HepG2 (cell line): ENCODE data around the gene RBM43. TPM values are rescaled to one million over a fixed set of nuclear protein-coding genes. Genes with fewer than 3 reads are reported as not detected.

Experiments used
- ATAC-seq: fragments of 200-7000 bp; cut with Tn5 transposase; 3 replicates; pipeline ENCODE4 v1.9.1; 2020; ENCODE audit warnings: mild to moderate bottlenecking, moderate library complexity
- BruUV-seq: library from RNA; stranded (reverse); fragments of 400-500 nt; replicated peaks from 2 replicates; lab custom pipeline; 2021; lab: Mats Ljungman, UMichigan
- CTCF ChIA-PET: fragments of 300-600 bp; formaldehyde crosslinking; extraction: SDS; loops from one replicate; lab custom pipeline; 2021; ENCODE audit warnings: low total read pairs, inconsistent platforms, low intra/inter-chr PET ratio; lab: Yijun Ruan, JAX
- POLR2A ChIA-PET: fragments of 350-600 bp; sonication (Branson Sonifier 250); formaldehyde crosslinking; loops from one replicate; lab custom pipeline; 2020; ENCODE audit warnings: antibody characterized with exemption, inconsistent platforms; lab: Yijun Ruan, JAX
- DNase-seq: peaks from one replicate; pipeline ENCODE4 v3.0.0-alpha.2; 2015; ENCODE audit warnings: low spot score
- FAIRE-seq: peaks from 3 replicates; lab custom pipeline; 2011; peaks lifted over from hg19 to GRCh38; lab: Jason Lieb, UNC
- H2AFZ ChIP-seq: one replicate; pipeline ENCODE4 v1.6.1; 2011; ENCODE audit warnings: low read length, inconsistent platforms
- H3K27ac ChIP-seq: fragments of 300-600 bp; 3 replicates; pipeline ENCODE4 v1.8.0; 2011; ENCODE audit warnings: mixed run types, mild to moderate bottlenecking, mixed read lengths, low read length, inconsistent platforms; ENCODE audit not compliant: insufficient read depth; ENCODE audit errors: extremely low read length
- H3K27me3 ChIP-seq, 2 experiments: fragments of 200-600 bp in 1 of 2; 2 replicates in 1 of 2; 3 replicates in 1 of 2; pipeline versions ENCODE4 v1.6.0 to v1.8.0; 2011; ENCODE audit warnings: low read length in 2 of 2, mild to moderate bottlenecking in 2 of 2, moderate library complexity in 2 of 2, inconsistent platforms in 1 of 2; ENCODE audit not compliant: insufficient read depth in 2 of 2, control insufficient read depth in 1 of 2
- H3K36me3 ChIP-seq, 2 experiments: fragments of 200-600 bp in 1 of 2; replicated peaks in 1 of 2; 2 replicates in 1 of 2; 3 replicates in 1 of 2; pipeline versions ENCODE4 v1.5.1 to v1.8.0; 2011; ENCODE audit warnings: low read length in 2 of 2, inconsistent platforms in 1 of 2; ENCODE audit not compliant: insufficient read depth in 2 of 2, control insufficient read depth in 1 of 2
- H3K4me1 ChIP-seq: 2 replicates; pipeline ENCODE4 v1.5.1; 2012; ENCODE audit warnings: low read length, inconsistent platforms; ENCODE audit not compliant: insufficient read depth
- H3K4me2 ChIP-seq: 2 replicates; pipeline ENCODE4 v1.6.0; 2011; ENCODE audit warnings: low read depth, low read length, inconsistent platforms
- H3K4me3 ChIP-seq, 3 experiments: fragments of 200-600 bp in 1 of 3; sonication (generic), shearing (Covaris generic) in 1 of 3; replicated peaks in 1 of 3; 2 replicates each; pipeline ENCODE4 v1.5.1; 2011 to 2016; ENCODE audit warnings: low read length in 3 of 3, inconsistent platforms in 2 of 3, low read depth in 2 of 3, mild to moderate bottlenecking in 2 of 3, control low read depth in 1 of 3, mixed read lengths in 1 of 3; ENCODE audit not compliant: insufficient read depth in 1 of 3
- H3K79me2 ChIP-seq: one replicate; pipeline ENCODE4 v1.6.1; 2011; ENCODE audit warnings: low read length, inconsistent platforms; ENCODE audit not compliant: insufficient read depth
- H3K9ac ChIP-seq: 2 replicates; pipeline ENCODE4 v1.6.0; 2011; ENCODE audit warnings: mild to moderate bottlenecking, low read depth, low read length, inconsistent platforms; ENCODE audit not compliant: insufficient read depth
- H3K9me3 ChIP-seq: 2 replicates; pipeline ENCODE4 v1.5.1; 2012; ENCODE audit warnings: mild to moderate bottlenecking, low read length
- H4K20me1 ChIP-seq: 2 replicates; pipeline ENCODE4 v1.6.0; 2011; ENCODE audit warnings: inconsistent platforms, mild to moderate bottlenecking, low read length, moderate library complexity; ENCODE audit not compliant: insufficient read depth
- BORCS8-MEF2B ChIP-seq: sonication (generic); formaldehyde crosslinking; IDR thresholded peaks from 2 replicates; pipeline ENCODE4 v1.8.0; 2022; ENCODE audit warnings: mild to moderate bottlenecking, missing genetic modification reagents
- CEBPZ ChIP-seq: IDR thresholded peaks from 2 replicates; pipeline ENCODE4 v1.6.1; 2012; ENCODE audit warnings: low read length, improper control_type of control experiment
- CHD2 ChIP-seq: IDR thresholded peaks from 2 replicates; pipeline ENCODE4 v1.6.1; 2011; ENCODE audit warnings: low read depth, low read length, improper control_type of control experiment
- HOXD1 ChIP-seq: sonication (generic); formaldehyde crosslinking; IDR thresholded peaks from 2 replicates; pipeline ENCODE4 v1.5.0; 2020; ENCODE audit warnings: missing genetic modification reagents
- KLF11 ChIP-seq: IDR thresholded peaks from 2 replicates; pipeline ENCODE4 v1.6.1; 2016; ENCODE audit warnings: missing compliant biosample characterization
- PHF8 ChIP-seq: sonication (generic); formaldehyde crosslinking; IDR thresholded peaks from 2 replicates; pipeline ENCODE4 v1.5.0; 2020; ENCODE audit warnings: missing genetic modification reagents
- SOX5 ChIP-seq: IDR thresholded peaks from 2 replicates; pipeline ENCODE4 v1.6.1; 2016; ENCODE audit warnings: borderline replicate concordance
- SRSF9 ChIP-seq: fragments of 200-400 bp; formaldehyde crosslinking; IDR thresholded peaks from 2 replicates; pipeline ENCODE4 v1.6.1; 2018; ENCODE audit warnings: borderline replicate concordance, mild to moderate bottlenecking, low read depth, low read length; ENCODE audit not compliant: insufficient read depth, poor library complexity, severe bottlenecking
- SYNCRIP ChIP-seq: fragments of 200-400 bp; formaldehyde crosslinking; IDR thresholded peaks from 2 replicates; pipeline ENCODE4 v1.6.1; 2018; ENCODE audit warnings: mild to moderate bottlenecking, low read depth, low read length; ENCODE audit not compliant: insufficient read depth
- ZBTB46 ChIP-seq: sonication (generic); formaldehyde crosslinking; IDR thresholded peaks from 2 replicates; pipeline ENCODE4 v1.4.0; 2020; ENCODE audit warnings: mild to moderate bottlenecking, missing genetic modification reagents, borderline replicate concordance
- ZEB1 ChIP-seq: IDR thresholded peaks from 2 replicates; pipeline ENCODE4 v1.6.1; 2012; ENCODE audit warnings: mild to moderate bottlenecking, low read depth, inconsistent platforms; ENCODE audit not compliant: insufficient replicate concordance
- ZFP37 ChIP-seq: sonication (generic); formaldehyde crosslinking; IDR thresholded peaks from 2 replicates; pipeline ENCODE4 v1.4.0; 2020; ENCODE audit warnings: missing genetic modification reagents, borderline replicate concordance
- ZFP82 ChIP-seq: sonication (generic); formaldehyde crosslinking; IDR thresholded peaks from 2 replicates; pipeline ENCODE4 v1.5.1; 2020; ENCODE audit warnings: mild to moderate bottlenecking, missing genetic modification reagents, borderline replicate concordance
- ZNF558 ChIP-seq: sonication (generic); formaldehyde crosslinking; IDR thresholded peaks from 2 replicates; pipeline ENCODE4 v1.9.0; 2022; ENCODE audit warnings: mild to moderate bottlenecking, missing genetic modification reagents, borderline replicate concordance
- ZNF678 ChIP-seq: sonication (generic); formaldehyde crosslinking; IDR thresholded peaks from 2 replicates; pipeline ENCODE4 v1.4.0; 2020; ENCODE audit warnings: mild to moderate bottlenecking, missing genetic modification reagents
- ZSCAN30 ChIP-seq: sonication (generic); formaldehyde crosslinking; IDR thresholded peaks from 2 replicates; pipeline ENCODE4 v1.5.0; 2020; ENCODE audit warnings: mild to moderate bottlenecking, missing genetic modification reagents
- WGBS: methylation state at CpG from one replicate; pipeline ENCODE4 v1.1.6; 2017; ENCODE audit warnings: low lambda C conversion rate; 5-methylcytosine and 5-hydroxymethylcytosine counted together
- in situ Hi-C: cut with HindIII; loops from 2 replicates; pipeline ENCODE4 v1.10.0; 2017; ENCODE audit warnings: low pct_unique_long_range_greater_than_20kb; ENCODE audit not compliant: extremely low pct_ligation_motif_present
- intact Hi-C: fragments of 100-400 bp; cut with micrococcal nuclease; formaldehyde crosslinking; loops from one replicate; pipeline ENCODE4 v1.10.0; 2022; ENCODE audit not compliant: unreplicated experiment
- polyA plus RNA-seq, 8 experiments: library from polyadenylated mRNA; depleted of rRNA in 3 of 8; stranded (reverse) in 7 of 8; unstranded in 1 of 8; fragments of >200 nt; fragmentation: Illumina TruSeq in 4 of 8; extraction: Trizol in 4 of 8; gene quantifications; 2 replicates each; pipeline versions ENCODE4 v1.2.1 to v1.2.3, GENCODE V29; 2011 to 2016; ENCODE audit warnings: low read depth in 4 of 8, missing spikeins in 1 of 8, mixed read lengths in 1 of 8; ENCODE audit not compliant: insufficient read depth in 1 of 8
- total RNA-seq, 5 experiments: library from RNA; depleted of rRNA; stranded (reverse); fragments of >200 nt; fragmentation: Illumina TruSeq; extraction: Trizol; gene quantifications; 2 replicates each; pipeline ENCODE4 v1.2.3, GENCODE V29; 2016; ENCODE audit warnings: low read depth in 1 of 5
- TF ChIP-seq, protein P1 (sequence below): sonication (generic); formaldehyde crosslinking; IDR thresholded peaks from 2 replicates; pipeline ENCODE4 v1.5.1; 2020; ENCODE audit warnings: missing genetic modification reagents, mild to moderate bottlenecking, borderline replicate concordance

Gene RBM43
- total and polyA plus RNA-seq, 2 of the 13 experiments (the other 11 are each of a cell fraction or from before 2014, with no cell fraction given), result 0.31 to 0.70 TPM

DNA sequence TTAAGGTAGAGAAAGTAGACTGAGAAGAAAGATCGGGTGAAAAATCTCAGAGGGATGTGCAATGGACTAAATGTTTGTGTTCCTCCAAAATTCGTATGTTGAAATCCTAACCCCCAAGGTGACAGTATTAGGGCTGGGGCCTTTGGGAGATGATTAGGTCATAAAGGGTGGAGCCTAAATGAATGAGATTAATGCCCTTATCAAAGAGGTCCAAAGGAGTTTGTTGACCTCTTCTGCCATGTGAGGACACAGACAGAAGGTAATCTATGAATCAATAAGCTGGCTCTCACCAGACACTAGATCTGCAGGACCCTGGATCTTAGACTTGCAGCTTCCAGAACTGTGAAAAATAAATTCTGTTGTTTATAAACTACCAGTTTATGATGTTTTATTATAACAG, 30.5 kb upstream of the RBM43 start:
- Histone ChIP-seq H3K4me3 (no peak overlapping the region), H3K79me2 (no peaks in the 10 kb centered on the region), H3K9me3 (no peaks in the 10 kb centered on the region), H2AFZ (no peak overlapping the region), H3K4me2 (no peak overlapping the region), H3K9ac (no peak overlapping the region), H3K36me3 (no peaks in the 10 kb centered on the region), H4K20me1 (no peaks in the 10 kb centered on the region), H3K4me1 (peaks cover 9% of the 10 kb centered on the region; the same call in 1 of the 2 replicates), H3K27ac (no peak overlapping the region), H3K27me3 (peaks cover 0 to 12% of the 10 kb centered on the region in 2 experiments; a peak in 3 of 5 replicates)
- no peak for FAIRE-seq
- WGBS, result 13% methylated on average over 2 of the region's 2 CpGs
- ChIA-PET CTCF (no interaction called here), POLR2A (no interaction called here)
- intact Hi-C loops (no loop called here), in situ Hi-C loops (no loop called here)
- no peak for DNase-seq
- ATAC-seq, result no peak
- BruUV-seq, result no TSS peak
- no peak for TF ChIP-seq ZEB1
- no peak for TF ChIP-seq SYNCRIP
- no peak for TF ChIP-seq HOXD1
- no peak for TF ChIP-seq ZFP82
- no peak for TF ChIP-seq ZNF558 (CRISPR knock-in tag)
- TF ChIP-seq KLF11 (CRISPR knock-in tag), result no peak
- TF ChIP-seq, protein P1, sequence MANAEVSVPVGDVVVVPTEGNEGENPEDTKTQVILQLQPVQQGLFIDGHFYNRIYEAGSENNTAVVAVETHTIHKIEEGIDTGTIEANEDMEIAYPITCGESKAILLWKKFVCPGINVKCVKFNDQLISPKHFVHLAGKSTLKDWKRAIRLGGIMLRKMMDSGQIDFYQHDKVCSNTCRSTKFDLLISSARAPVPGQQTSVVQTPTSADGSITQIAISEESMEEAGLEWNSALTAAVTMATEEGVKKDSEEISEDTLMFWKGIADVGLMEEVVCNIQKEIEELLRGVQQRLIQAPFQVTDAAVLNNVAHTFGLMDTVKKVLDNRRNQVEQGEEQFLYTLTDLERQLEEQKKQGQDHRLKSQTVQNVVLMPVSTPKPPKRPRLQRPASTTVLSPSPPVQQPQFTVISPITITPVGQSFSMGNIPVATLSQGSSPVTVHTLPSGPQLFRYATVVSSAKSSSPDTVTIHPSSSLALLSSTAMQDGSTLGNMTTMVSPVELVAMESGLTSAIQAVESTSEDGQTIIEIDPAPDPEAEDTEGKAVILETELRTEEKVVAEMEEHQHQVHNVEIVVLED (CRISPR knock-in tag), result no peak
- TF ChIP-seq BORCS8-MEF2B, result no peak
- no peak for TF ChIP-seq SOX5
- no peak for TF ChIP-seq CHD2
- TF ChIP-seq ZNF678 (CRISPR knock-in tag), result no peak
- no peak for TF ChIP-seq ZBTB46 (CRISPR knock-in tag)
- no peak for TF ChIP-seq CEBPZ
- TF ChIP-seq SRSF9, result no peak
- TF ChIP-seq ZFP37 (CRISPR knock-in tag), result no peak
- TF ChIP-seq PHF8 (CRISPR knock-in tag), result no peak
- no peak for TF ChIP-seq ZSCAN30
